HEK293 (cell line): Measurements from ENCODE around the gene ACSF2.

ENCODE experiments used
- CTCF ChIA-PET: fragments of 350-600 bp; formaldehyde crosslinking; extraction: SDS; loops from one replicate; lab custom pipeline; 2021; ENCODE audit warnings: antibody characterized with exemption; lab: Yijun Ruan, JAX
- POLR2A ChIA-PET: fragments of 300-600 bp; formaldehyde crosslinking; extraction: SDS; loops from one replicate; lab custom pipeline; 2020; ENCODE audit warnings: antibody characterized with exemption, inconsistent platforms; lab: Yijun Ruan, JAX
- H3K27ac ChIP-seq: fragments of 200-500 bp; sonication (Bioruptor generic); 2 replicates; pipeline ENCODE4 v1.5.1; 2014; ENCODE audit warnings: low read depth, low read length, control low read depth, inconsistent platforms; ENCODE audit errors: extremely low read depth
- H3K36me3 ChIP-seq, 2 experiments: fragments of 200-500 bp in 1 of 2; sonication (Bioruptor generic) in 1 of 2; 1 replicate in 1 of 2; 2 replicates in 1 of 2; pipeline ENCODE4 v1.5.1; 2014 to 2017; ENCODE audit warnings: inconsistent platforms in 2 of 2, low read length in 2 of 2; ENCODE audit not compliant: control insufficient read depth in 2 of 2, insufficient read depth in 1 of 2
- H3K4me1 ChIP-seq: fragments of 200-500 bp; sonication (Bioruptor generic); 2 replicates; pipeline ENCODE4 v1.5.1; 2014; ENCODE audit warnings: mild to moderate bottlenecking, low read length, inconsistent platforms; ENCODE audit not compliant: control insufficient read depth, insufficient read depth
- H3K4me3 ChIP-seq: 2 replicates; pipeline ENCODE4 v1.5.1; 2011; ENCODE audit warnings: low read depth, mild to moderate bottlenecking, control low read depth, low read length, moderate library complexity
- H3K9me3 ChIP-seq: fragments of 200-500 bp; sonication (Bioruptor generic); 2 replicates; pipeline ENCODE4 v1.5.1; 2014; ENCODE audit warnings: low read depth, low read length, inconsistent platforms; ENCODE audit not compliant: control insufficient read depth, insufficient read depth
- CTCF ChIP-seq: fragments of 450-650 bp; formaldehyde crosslinking; IDR thresholded peaks from 2 replicates; pipeline ENCODE4 v1.5.1; 2016; ENCODE audit warnings: missing biosample characterization, missing genetic modification characterization
- HIC1 ChIP-seq: fragments of 450-650 bp; formaldehyde crosslinking; IDR thresholded peaks from 2 replicates; pipeline ENCODE4 v1.5.1; 2016; ENCODE audit warnings: missing biosample characterization, missing genetic modification characterization
- KLF10 ChIP-seq: fragments of 450-650 bp; IDR thresholded peaks from 2 replicates; pipeline ENCODE4 v1.5.1; 2018; ENCODE audit warnings: missing biosample characterization, mild to moderate bottlenecking, missing genetic modification characterization
- KLF8 ChIP-seq: fragments of 450-650 bp; formaldehyde crosslinking; IDR thresholded peaks from 2 replicates; pipeline ENCODE4 v1.5.1; 2016; ENCODE audit warnings: missing biosample characterization, missing genetic modification characterization
- SP3 ChIP-seq: fragments of 450-650 bp; formaldehyde crosslinking; IDR thresholded peaks from 2 replicates; pipeline ENCODE4 v1.5.1; 2016; ENCODE audit warnings: missing biosample characterization, missing genetic modification characterization
- YY1 ChIP-seq: fragments of 450-650 bp; formaldehyde crosslinking; IDR thresholded peaks from 2 replicates; pipeline ENCODE4 v1.5.1; 2018; ENCODE audit warnings: missing biosample characterization, missing genetic modification characterization
- ZBTB1 ChIP-seq: fragments of 450-650 bp; formaldehyde crosslinking; IDR thresholded peaks from 2 replicates; pipeline ENCODE4 v1.5.1; 2016; ENCODE audit warnings: missing biosample characterization, missing genetic modification characterization
- ZBTB8A ChIP-seq: fragments of 450-650 bp; formaldehyde crosslinking; IDR thresholded peaks from 2 replicates; pipeline ENCODE4 v1.5.1; 2016; ENCODE audit warnings: missing biosample characterization, missing genetic modification characterization
- ZNF133 ChIP-seq: fragments of 450-650 bp; formaldehyde crosslinking; IDR thresholded peaks from 2 replicates; pipeline ENCODE4 v1.5.1; 2016; ENCODE audit warnings: missing biosample characterization, missing genetic modification characterization
- ZNF148 ChIP-seq: fragments of 450-650 bp; formaldehyde crosslinking; IDR thresholded peaks from 2 replicates; pipeline ENCODE4 v1.5.0; 2017; ENCODE audit warnings: missing biosample characterization, missing genetic modification characterization, borderline replicate concordance
- ZNF211 ChIP-seq: fragments of 450-650 bp; formaldehyde crosslinking; IDR thresholded peaks from 2 replicates; pipeline ENCODE4 v1.5.1; 2016; ENCODE audit warnings: low read depth, missing biosample characterization, missing genetic modification characterization
- ZNF223 ChIP-seq: fragments of 450-650 bp; formaldehyde crosslinking; IDR thresholded peaks from 2 replicates; pipeline ENCODE4 v1.5.1; 2016; ENCODE audit warnings: missing biosample characterization, missing genetic modification characterization
- ZNF23 ChIP-seq: fragments of 450-650 bp; formaldehyde crosslinking; IDR thresholded peaks from 2 replicates; pipeline ENCODE4 v1.5.1; 2016; ENCODE audit warnings: missing biosample characterization, missing genetic modification characterization, borderline replicate concordance
- ZNF24 ChIP-seq: fragments of 450-650 bp; formaldehyde crosslinking; IDR thresholded peaks from 2 replicates; pipeline ENCODE4 v1.5.1; 2016; ENCODE audit warnings: missing biosample characterization, missing genetic modification characterization
- ZNF302 ChIP-seq: fragments of 450-650 bp; formaldehyde crosslinking; IDR thresholded peaks from 2 replicates; pipeline ENCODE4 v1.5.1; 2016; ENCODE audit warnings: missing biosample characterization, missing genetic modification characterization, low read depth
- ZNF311 ChIP-seq: fragments of 450-650 bp; formaldehyde crosslinking; IDR thresholded peaks from 2 replicates; pipeline ENCODE4 v1.5.1; 2017; ENCODE audit warnings: missing biosample characterization, missing genetic modification characterization, borderline replicate concordance
- ZNF501 ChIP-seq: fragments of 450-650 bp; formaldehyde crosslinking; IDR thresholded peaks from 2 replicates; pipeline ENCODE4 v1.5.1; 2016; ENCODE audit warnings: missing biosample characterization, missing genetic modification characterization
- ZNF555 ChIP-seq: fragments of 450-650 bp; formaldehyde crosslinking; conservative IDR thresholded peaks from 2 replicates; pipeline ENCODE4 v1.5.1; 2017; ENCODE audit warnings: missing biosample characterization, mild to moderate bottlenecking, missing genetic modification characterization, inconsistent platforms
- ZNF558 ChIP-seq: fragments of 450-650 bp; formaldehyde crosslinking; IDR thresholded peaks from 2 replicates; pipeline ENCODE4 v1.5.1; 2016; ENCODE audit warnings: missing biosample characterization, missing genetic modification characterization
- ZNF560 ChIP-seq: fragments of 450-650 bp; formaldehyde crosslinking; IDR thresholded peaks from 2 replicates; pipeline ENCODE4 v1.5.1; 2017; ENCODE audit warnings: missing biosample characterization, missing genetic modification characterization, borderline replicate concordance
- ZNF654 ChIP-seq: fragments of 450-650 bp; formaldehyde crosslinking; IDR thresholded peaks from 2 replicates; pipeline ENCODE4 v1.5.1; 2016; ENCODE audit warnings: low read depth, missing biosample characterization, missing genetic modification characterization
- ZNF670 ChIP-seq: fragments of 450-650 bp; formaldehyde crosslinking; IDR thresholded peaks from 2 replicates; pipeline ENCODE4 v1.5.1; 2016; ENCODE audit warnings: missing biosample characterization, missing genetic modification characterization, low read depth
- ZNF843 ChIP-seq: fragments of 450-650 bp; formaldehyde crosslinking; IDR thresholded peaks from 2 replicates; pipeline ENCODE4 v1.5.1; 2016; ENCODE audit warnings: missing biosample characterization, missing genetic modification characterization
- TF ChIP-seq, protein P1 (sequence below): fragments of 450-650 bp; IDR thresholded peaks from 2 replicates; pipeline ENCODE4 v1.5.1; 2018; ENCODE audit warnings: missing biosample characterization, missing genetic modification characterization
- TF ChIP-seq, protein P2 (sequence below): fragments of 450-650 bp; formaldehyde crosslinking; conservative IDR thresholded peaks from 2 replicates; pipeline ENCODE4 v1.5.1; 2016; ENCODE audit warnings: low read depth, missing biosample characterization, missing genetic modification characterization

ACSF2 gene

DNA sequence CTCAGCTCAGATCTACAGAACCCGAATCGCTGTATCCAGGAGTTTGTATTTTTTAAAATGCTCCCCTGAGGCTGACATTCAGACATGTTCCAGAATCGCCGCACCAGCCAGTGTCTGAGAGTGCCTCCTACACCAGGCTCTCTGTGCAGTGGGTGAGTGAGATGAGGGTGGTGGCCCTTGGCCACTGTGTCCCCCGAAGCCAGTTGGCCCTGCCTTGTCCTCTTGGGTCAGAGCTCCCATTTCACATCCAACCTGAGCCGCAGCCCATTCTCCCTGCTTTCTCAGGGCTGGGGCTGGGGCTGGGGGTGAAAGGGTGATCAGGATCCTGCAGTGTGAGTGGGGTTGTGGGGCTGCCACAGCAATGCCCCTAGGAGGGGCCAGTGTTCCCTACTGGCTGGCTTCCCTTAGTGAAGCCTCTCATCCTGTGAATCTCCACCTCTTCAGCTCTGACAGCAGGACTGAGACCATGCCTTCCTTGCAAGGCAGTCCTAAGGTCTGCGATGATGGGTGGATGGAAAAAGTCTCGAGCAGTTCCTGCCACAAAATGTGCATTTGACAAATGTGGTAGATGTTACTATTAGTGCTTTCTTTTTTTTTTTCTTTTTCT lies 69.3 kb downstream of the ACSF2 start (continued):
- TF ChIP-seq, protein P1, sequence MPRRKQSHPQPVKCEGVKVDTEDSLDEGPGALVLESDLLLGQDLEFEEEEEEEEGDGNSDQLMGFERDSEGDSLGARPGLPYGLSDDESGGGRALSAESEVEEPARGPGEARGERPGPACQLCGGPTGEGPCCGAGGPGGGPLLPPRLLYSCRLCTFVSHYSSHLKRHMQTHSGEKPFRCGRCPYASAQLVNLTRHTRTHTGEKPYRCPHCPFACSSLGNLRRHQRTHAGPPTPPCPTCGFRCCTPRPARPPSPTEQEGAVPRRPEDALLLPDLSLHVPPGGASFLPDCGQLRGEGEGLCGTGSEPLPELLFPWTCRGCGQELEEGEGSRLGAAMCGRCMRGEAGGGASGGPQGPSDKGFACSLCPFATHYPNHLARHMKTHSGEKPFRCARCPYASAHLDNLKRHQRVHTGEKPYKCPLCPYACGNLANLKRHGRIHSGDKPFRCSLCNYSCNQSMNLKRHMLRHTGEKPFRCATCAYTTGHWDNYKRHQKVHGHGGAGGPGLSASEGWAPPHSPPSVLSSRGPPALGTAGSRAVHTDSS: no peak
- TF ChIP-seq YY1 (tag by site-specific recombination): no peak
- TF ChIP-seq ZNF211 (tag by site-specific recombination): no peak
- TF ChIP-seq ZBTB8A (tag by site-specific recombination): no peak
- TF ChIP-seq KLF10 (tag by site-specific recombination): no peak
- no peak for TF ChIP-seq ZNF558
- no peak for TF ChIP-seq ZNF843 (tag by site-specific recombination)
- TF ChIP-seq ZNF302: no peak
- no peak for TF ChIP-seq CTCF
- TF ChIP-seq, all 188 proteins: peak for 0

GRCh38 chr17:50495918-50496317 lies 69.9 kb downstream of the ACSF2 start:
- POLR2A ChIA-PET: interaction anchor here (0.6 to 0.7 kb wide), 2 partner anchors 150 to 223 kb away, joined by 5 read pairs; partner anchors contain the start of genes LUC7L3 and XYLT2
- no peaks in the 10 kb centered on the region for H3K9me3 ChIP-seq
- no peaks in the 10 kb centered on the region for H3K36me3 ChIP-seq
- no peak overlapping the region for H3K27ac ChIP-seq
- H3K4me1 ChIP-seq: 0 out of 2 replicates have a peak, but pooled peaks cover 3% of the 10 kb centered on the region
- CTCF ChIA-PET: interaction anchor here (0.7 to 1.5 kb wide), 4 partner anchors 9 to 38 kb away, joined by 3 to 6 read pairs (median 4); partner anchors contain the start of gene RSAD1
- no peak overlapping the region for H3K4me3 ChIP-seq
- no peak for TF ChIP-seq ZNF311 (tag by site-specific recombination)
- TF ChIP-seq ZNF555 (tag by site-specific recombination): no peak
- TF ChIP-seq HIC1: no peak
- TF ChIP-seq, protein P2, sequence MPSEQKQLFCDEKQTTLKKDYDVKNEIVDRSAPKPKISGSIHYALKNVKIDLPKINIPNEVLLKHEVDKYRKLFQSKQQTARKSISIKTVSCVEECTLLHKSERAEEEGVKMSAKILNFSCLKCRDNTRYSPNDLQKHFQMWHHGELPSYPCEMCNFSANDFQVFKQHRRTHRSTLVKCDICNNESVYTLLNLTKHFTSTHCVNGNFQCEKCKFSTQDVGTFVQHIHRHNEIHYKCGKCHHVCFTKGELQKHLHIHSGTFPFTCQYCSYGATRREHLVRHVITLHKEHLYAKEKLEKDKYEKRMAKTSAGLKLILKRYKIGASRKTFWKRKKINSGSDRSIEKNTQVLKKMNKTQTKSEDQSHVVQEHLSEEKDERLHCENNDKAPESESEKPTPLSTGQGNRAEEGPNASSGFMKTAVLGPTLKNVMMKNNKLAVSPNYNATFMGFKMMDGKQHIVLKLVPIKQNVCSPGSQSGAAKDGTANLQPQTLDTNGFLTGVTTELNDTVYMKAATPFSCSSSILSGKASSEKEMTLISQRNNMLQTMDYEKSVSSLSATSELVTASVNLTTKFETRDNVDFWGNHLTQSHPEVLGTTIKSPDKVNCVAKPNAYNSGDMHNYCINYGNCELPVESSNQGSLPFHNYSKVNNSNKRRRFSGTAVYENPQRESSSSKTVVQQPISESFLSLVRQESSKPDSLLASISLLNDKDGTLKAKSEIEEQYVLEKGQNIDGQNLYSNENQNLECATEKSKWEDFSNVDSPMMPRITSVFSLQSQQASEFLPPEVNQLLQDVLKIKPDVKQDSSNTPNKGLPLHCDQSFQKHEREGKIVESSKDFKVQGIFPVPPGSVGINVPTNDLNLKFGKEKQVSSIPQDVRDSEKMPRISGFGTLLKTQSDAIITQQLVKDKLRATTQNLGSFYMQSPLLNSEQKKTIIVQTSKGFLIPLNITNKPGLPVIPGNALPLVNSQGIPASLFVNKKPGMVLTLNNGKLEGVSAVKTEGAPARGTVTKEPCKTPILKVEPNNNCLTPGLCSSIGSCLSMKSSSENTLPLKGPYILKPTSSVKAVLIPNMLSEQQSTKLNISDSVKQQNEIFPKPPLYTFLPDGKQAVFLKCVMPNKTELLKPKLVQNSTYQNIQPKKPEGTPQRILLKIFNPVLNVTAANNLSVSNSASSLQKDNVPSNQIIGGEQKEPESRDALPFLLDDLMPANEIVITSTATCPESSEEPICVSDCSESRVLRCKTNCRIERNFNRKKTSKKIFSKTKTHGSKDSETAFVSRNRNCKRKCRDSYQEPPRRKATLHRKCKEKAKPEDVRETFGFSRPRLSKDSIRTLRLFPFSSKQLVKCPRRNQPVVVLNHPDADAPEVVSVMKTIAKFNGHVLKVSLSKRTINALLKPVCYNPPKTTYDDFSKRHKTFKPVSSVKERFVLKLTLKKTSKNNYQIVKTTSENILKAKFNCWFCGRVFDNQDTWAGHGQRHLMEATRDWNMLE (tag by site-specific recombination): no peak
- TF ChIP-seq SP3 (tag by site-specific recombination): no peak
- no peak for TF ChIP-seq ZNF654
- no peak for TF ChIP-seq KLF8 (tag by site-specific recombination)
- TF ChIP-seq ZNF24: no peak
- no peak for TF ChIP-seq ZNF501 (tag by site-specific recombination)
- no peak for TF ChIP-seq ZNF560 (tag by site-specific recombination)
- TF ChIP-seq ZNF133: no peak
- TF ChIP-seq ZNF148: no peak
- no peak for TF ChIP-seq ZNF23 (tag by site-specific recombination)
- TF ChIP-seq ZBTB1 (tag by site-specific recombination): no peak
- no peak for TF ChIP-seq ZNF670 (tag by site-specific recombination)
- TF ChIP-seq ZNF223: no peak
